H1 (cell line): ENCODE data around the gene MIER2. TPM values are rescaled to one million over a fixed set of nuclear protein-coding genes. Genes with fewer than 3 reads are reported as not detected.

Experiments used
- CTCF ChIA-PET: fragments of 300-600 bp; sonication (Branson Sonifier 250); formaldehyde crosslinking; loops from one replicate; lab custom pipeline; 2021; ENCODE audit not compliant: partially characterized antibody; lab: Charles Lee
- POLR2A ChIA-PET: fragments of 300-600 bp; sonication (Branson Sonifier 250); formaldehyde crosslinking; loops from one replicate; lab custom pipeline; 2021; ENCODE audit warnings: inconsistent platforms; ENCODE audit not compliant: partially characterized antibody; lab: Charles Lee
- DNase-seq, 2 experiments: peaks; one replicate each; pipeline versions ENCODE4 v3.0.0 to v3.0.0-alpha.2; 2010 to 2022; ENCODE audit warnings: low spot score in 2 of 2, low read depth in 1 of 2, mixed read lengths in 1 of 2
- FAIRE-seq: peaks from 2 replicates; lab custom pipeline; 2011; peaks lifted over from hg19 to GRCh38; lab: Jason Lieb, UNC
- H2AFZ ChIP-seq: 2 replicates; pipeline ENCODE4 v1.8.1; 2012; ENCODE audit warnings: low read length, inconsistent platforms
- H2AK5ac ChIP-seq: 2 replicates; pipeline ENCODE4 v1.6.1; 2013; ENCODE audit warnings: low read depth, low read length
- H2BK120ac ChIP-seq: replicated peaks from 2 replicates; pipeline ENCODE3; 2013; ENCODE audit warnings: low read depth, low read length, inconsistent platforms
- H2BK12ac ChIP-seq: 2 replicates; pipeline ENCODE4 v1.6.1; 2013; ENCODE audit warnings: low read depth, low read length
- H2BK15ac ChIP-seq: 2 replicates; pipeline ENCODE4 v1.6.1; 2013; ENCODE audit warnings: low read length
- H2BK20ac ChIP-seq: 2 replicates; pipeline ENCODE4 v1.6.1; 2013; ENCODE audit warnings: low read length
- H2BK5ac ChIP-seq: 2 replicates; pipeline ENCODE4 v1.6.1; 2013; ENCODE audit warnings: low read depth, low read length
- H3K14ac ChIP-seq: 2 replicates; pipeline ENCODE4 v1.6.1; 2013; ENCODE audit warnings: inconsistent platforms; ENCODE audit not compliant: insufficient read length
- H3K18ac ChIP-seq: 2 replicates; pipeline ENCODE4 v1.6.1; 2013; ENCODE audit warnings: low read length; ENCODE audit errors: extremely low read depth
- H3K23ac ChIP-seq: 2 replicates; pipeline ENCODE4 v1.6.1; 2013; ENCODE audit warnings: inconsistent platforms; ENCODE audit not compliant: insufficient read length
- H3K23me2 ChIP-seq: 2 replicates; pipeline ENCODE4 v1.6.1; 2013; ENCODE audit warnings: low read depth, low read length
- H3K27ac ChIP-seq: 2 replicates; pipeline ENCODE4 v1.6.1; 2011; ENCODE audit warnings: low read depth, low read length, inconsistent platforms
- H3K27me3 ChIP-seq, 4 experiments: replicated peaks in 1 of 4; 1 replicate in 1 of 4; 2 replicates in 3 of 4; pipeline versions ENCODE4 v1.6.1 to v1.8.1; 2011 to 2013; ENCODE audit warnings: low read length in 3 of 4, mild to moderate bottlenecking in 3 of 4, inconsistent platforms in 2 of 4, mixed read lengths in 2 of 4, moderate library complexity in 1 of 4; ENCODE audit not compliant: control insufficient read depth in 3 of 4, insufficient read depth in 3 of 4; ENCODE audit errors: extremely low read depth in 1 of 4
- H3K36me3 ChIP-seq, 4 experiments: 2 replicates each; pipeline versions ENCODE4 v1.6.1 to v1.8.1; 2011 to 2013; ENCODE audit warnings: mild to moderate bottlenecking in 4 of 4, low read length in 3 of 4, moderate library complexity in 2 of 4, control low read depth in 1 of 4, inconsistent platforms in 1 of 4; ENCODE audit not compliant: insufficient read depth in 4 of 4, control insufficient read depth in 2 of 4
- H3K4ac ChIP-seq: replicated peaks from 2 replicates; pipeline ENCODE3; 2013; ENCODE audit warnings: low read length, low read depth, mixed read lengths, inconsistent platforms; ENCODE audit not compliant: insufficient read length
- H3K4me1 ChIP-seq, 4 experiments: replicated peaks in 1 of 4; 1 replicate in 1 of 4; 2 replicates in 3 of 4; pipeline versions ENCODE4 v1.6.1 to v1.8.1; 2011 to 2013; ENCODE audit warnings: low read length in 3 of 4, inconsistent platforms in 2 of 4, mixed read lengths in 1 of 4; ENCODE audit not compliant: insufficient read depth in 4 of 4, control insufficient read depth in 3 of 4
- H3K4me2 ChIP-seq, 2 experiments: 2 replicates each; pipeline versions ENCODE4 v1.6.1 to v1.8.1; 2011 to 2013; ENCODE audit warnings: low read depth in 2 of 2, low read length in 2 of 2, control low read depth in 1 of 2, inconsistent platforms in 1 of 2, mild to moderate bottlenecking in 1 of 2; ENCODE audit not compliant: insufficient read depth in 1 of 2
- H3K4me3 ChIP-seq, 4 experiments: fragments of 200-600, 300-600 bp in 1 of 4; sonication (generic), shearing (Covaris generic), sonication (Bioruptor Twin) in 1 of 4; 2 replicates each; pipeline versions ENCODE4 v1.5.1 to v1.8.1; 2011 to 2016; ENCODE audit warnings: low read length in 4 of 4, low read depth in 3 of 4, control low read depth in 2 of 4, inconsistent platforms in 2 of 4, mild to moderate bottlenecking in 2 of 4, mixed read lengths in 1 of 4, moderate library complexity in 1 of 4; ENCODE audit not compliant: insufficient read depth in 2 of 4; ENCODE audit errors: extremely low read depth in 1 of 4
- H3K56ac ChIP-seq: replicated peaks from 2 replicates; pipeline ENCODE3; 2013; ENCODE audit warnings: low read depth, mild to moderate bottlenecking, mixed read lengths, low read length, inconsistent platforms; ENCODE audit not compliant: insufficient read length
- H3K79me1 ChIP-seq: 2 replicates; pipeline ENCODE4 v1.6.1; 2013; ENCODE audit warnings: low read depth, low read length, control low read depth
- H3K79me2 ChIP-seq, 2 experiments: 2 replicates each; pipeline versions ENCODE4 v1.6.1 to v1.8.1; 2012 to 2013; ENCODE audit warnings: low read length in 2 of 2, mild to moderate bottlenecking in 2 of 2, inconsistent platforms in 1 of 2; ENCODE audit not compliant: insufficient read depth in 2 of 2, control insufficient read depth in 1 of 2
- H3K9ac ChIP-seq, 4 experiments: replicated peaks in 1 of 4; 1 replicate in 1 of 4; 2 replicates in 3 of 4; pipeline versions ENCODE4 v1.6.1 to v1.8.1; 2011 to 2013; ENCODE audit warnings: low read depth in 3 of 4, low read length in 3 of 4, control low read depth in 2 of 4, mild to moderate bottlenecking in 2 of 4, moderate library complexity in 2 of 4, inconsistent platforms in 1 of 4; ENCODE audit errors: extremely low read depth in 1 of 4
- H3K9me3 ChIP-seq, 2 experiments: 2 replicates each; pipeline versions ENCODE4 v1.6.1 to v1.8.1; 2012 to 2013; ENCODE audit warnings: mild to moderate bottlenecking in 2 of 2, moderate library complexity in 2 of 2, control low read depth in 1 of 2, inconsistent platforms in 1 of 2, low read depth in 1 of 2, low read length in 1 of 2, mixed read lengths in 1 of 2; ENCODE audit not compliant: insufficient read depth in 2 of 2
- H4K20me1 ChIP-seq, 2 experiments: replicated peaks in 1 of 2; 2 replicates each; pipeline versions ENCODE3 to v1.8.1; 2011 to 2013; ENCODE audit warnings: inconsistent platforms in 2 of 2, low read length in 2 of 2, mild to moderate bottlenecking in 1 of 2; ENCODE audit not compliant: insufficient read depth in 2 of 2, control insufficient read depth in 1 of 2
- H4K5ac ChIP-seq: 2 replicates; pipeline ENCODE4 v1.6.1; 2013; ENCODE audit warnings: low read length, low read depth, mixed read lengths, inconsistent platforms; ENCODE audit not compliant: insufficient read length
- H4K8ac ChIP-seq: 2 replicates; pipeline ENCODE4 v1.8.0; 2013; ENCODE audit warnings: mild to moderate bottlenecking, moderate library complexity, low read length, inconsistent platforms; ENCODE audit not compliant: insufficient read depth; ENCODE audit errors: extremely low read depth
- H4K91ac ChIP-seq: replicated peaks from 2 replicates; pipeline ENCODE3; 2013; ENCODE audit warnings: low read length, mixed read lengths, inconsistent platforms; ENCODE audit not compliant: insufficient read length
- CREB1 ChIP-seq: IDR thresholded peaks from 2 replicates; pipeline ENCODE4 v1.6.1; 2012; ENCODE audit warnings: inconsistent platforms
- KDM1A ChIP-seq: fragments of 200-600, 300-600 bp; sonication (generic); IDR thresholded peaks from 2 replicates; pipeline ENCODE4 v1.7.1; 2016; ENCODE audit warnings: mild to moderate bottlenecking, low read length, borderline replicate concordance
- NANOG ChIP-seq: IDR thresholded peaks from 2 replicates; pipeline ENCODE4 v1.6.1; 2011; ENCODE audit warnings: low read length, low read depth, mild to moderate bottlenecking, inconsistent platforms; ENCODE audit not compliant: insufficient read depth, poor library complexity, severe bottlenecking
- WGBS, 2 experiments: shearing (Covaris generic) in 1 of 2; methylation state at CpG; one replicate each; pipeline versions ENCODE4 v1.1.6 to v1.1.7; 2013 to 2015; ENCODE audit warnings: low lambda C conversion rate in 2 of 2, mixed read lengths in 2 of 2, inconsistent platforms in 1 of 2, low coverage in 1 of 2, missing lambda C conversion rate in 1 of 2; ENCODE audit not compliant: insufficient replicate concordance in 2 of 2, insufficient coverage in 1 of 2, insufficient read length in 1 of 2; ENCODE audit errors: extremely low coverage in 1 of 2, missing lambda C conversion rate in 1 of 2; 5-methylcytosine and 5-hydroxymethylcytosine counted together
- polyA plus RNA-seq, 7 experiments: library from polyadenylated mRNA; depleted of rRNA in 3 of 7; stranded (reverse) in 5 of 7; unstranded in 2 of 7; fragments of >200 nt in 5 of 7; fragments of 200-250 nt in 2 of 7; gene quantifications; 1 replicate in 5 of 7; 2 replicates in 1 of 7; 4 replicates in 1 of 7; pipeline versions ENCODE4 v1.2.1 to v1.2.3, GENCODE V29; 2011 to 2013; ENCODE audit warnings: missing spikeins in 2 of 7, mixed read lengths in 2 of 7
- total RNA-seq: library from RNA; stranded (reverse); fragmentation: NEBNext Ultra II Directional; extraction: Animal tissue kit (Norgen Biotek cat#: 25700); gene quantifications from 2 replicates; pipeline ENCODE4 v1.2.1, GENCODE V29; 2021

MIER2 gene
- total and polyA plus RNA-seq, 2 of the 8 experiments (the other 6 are each of a cell fraction or from before 2014, with no cell fraction given), result 30.3 to 48.3 TPM

- Histone ChIP-seq H2AK5ac (no peak overlapping the region), H4K8ac (no peak overlapping the region), H3K14ac (no peak overlapping the region), H3K27me3 (no peaks in the 10 kb centered on the region), H3K4me3 (no peak overlapping the region), H3K36me3 (peaks cover 31 to 82% (median 58%) of the 10 kb centered on the region in 4 experiments), H2BK120ac (no peak overlapping the region), H3K4me1 (no peaks in the 10 kb centered on the region), H3K23ac (no peak overlapping the region), H4K5ac (no peak overlapping the region), H3K4me2 (no peak overlapping the region), H2BK5ac (no peak overlapping the region), H3K79me2 (peaks cover 6 to 33% of the 10 kb centered on the region in 2 experiments), H4K20me1 (peaks cover 2 to 16% of the 10 kb centered on the region in 2 experiments), H2BK20ac (no peak overlapping the region), H2BK12ac (no peak overlapping the region), H3K4ac (no peak overlapping the region), H3K27ac (no peak overlapping the region), H2AFZ (no peak overlapping the region), H4K91ac (no peak overlapping the region), H3K9ac (no peak overlapping the region), H3K79me1 (peaks cover 9% of the 10 kb centered on the region), H3K9me3 (peaks cover 0 to 2% of the 10 kb centered on the region in 2 experiments; a peak in 1 of 4 replicates), H3K56ac (no peak overlapping the region), H3K18ac (no peak overlapping the region), H2BK15ac (no peak overlapping the region), H3K23me2 (peaks cover 4% of the 10 kb centered on the region; the same call in 1 of the 2 replicates)
- FAIRE-seq, result no peak
- DNase-seq, result no peak
- ChIA-PET POLR2A (interaction anchor here (0.6 to 1.1 kb wide), 5 partner anchors 14 to 735 kb away, joined by 3 to 4 read pairs (median 3); no protein-coding TSS in a partner anchor), CTCF (interaction anchor here (1.6 kb wide), 1 partner anchor 12 kb away, joined by 3 read pairs; no protein-coding TSS in a partner anchor)
- WGBS, 2 experiments, result 85% methylated on average over 4 of the region's 4 CpGs; no CpG with 5 or more reads in 1 of the 2 experiments
- TF ChIP-seq CREB1 (no peak), KDM1A (no peak), NANOG (no peak)
Observed at GRCh38 chr19:328025-328505, 16.5 kb downstream of the MIER2 start.
